Superior temporal gyrus (tissue), 1 donor: ENCODE measurements around the gene NECAP2.
A peak's percentile ranks its signal among the peaks of the same experiment; 100 is the strongest.
"Not testable (repeated sequence)": the region's sequence is repeated elsewhere in the genome, so short reads cannot be mapped to it uniquely, and the experiment has no call there.

Experiments
- DNase-seq: peaks from one replicate; pipeline ENCODE4 v3.0.0-alpha.2; 2016; ENCODE audit errors: extremely low spot score

The NECAP2 gene

DNA sequence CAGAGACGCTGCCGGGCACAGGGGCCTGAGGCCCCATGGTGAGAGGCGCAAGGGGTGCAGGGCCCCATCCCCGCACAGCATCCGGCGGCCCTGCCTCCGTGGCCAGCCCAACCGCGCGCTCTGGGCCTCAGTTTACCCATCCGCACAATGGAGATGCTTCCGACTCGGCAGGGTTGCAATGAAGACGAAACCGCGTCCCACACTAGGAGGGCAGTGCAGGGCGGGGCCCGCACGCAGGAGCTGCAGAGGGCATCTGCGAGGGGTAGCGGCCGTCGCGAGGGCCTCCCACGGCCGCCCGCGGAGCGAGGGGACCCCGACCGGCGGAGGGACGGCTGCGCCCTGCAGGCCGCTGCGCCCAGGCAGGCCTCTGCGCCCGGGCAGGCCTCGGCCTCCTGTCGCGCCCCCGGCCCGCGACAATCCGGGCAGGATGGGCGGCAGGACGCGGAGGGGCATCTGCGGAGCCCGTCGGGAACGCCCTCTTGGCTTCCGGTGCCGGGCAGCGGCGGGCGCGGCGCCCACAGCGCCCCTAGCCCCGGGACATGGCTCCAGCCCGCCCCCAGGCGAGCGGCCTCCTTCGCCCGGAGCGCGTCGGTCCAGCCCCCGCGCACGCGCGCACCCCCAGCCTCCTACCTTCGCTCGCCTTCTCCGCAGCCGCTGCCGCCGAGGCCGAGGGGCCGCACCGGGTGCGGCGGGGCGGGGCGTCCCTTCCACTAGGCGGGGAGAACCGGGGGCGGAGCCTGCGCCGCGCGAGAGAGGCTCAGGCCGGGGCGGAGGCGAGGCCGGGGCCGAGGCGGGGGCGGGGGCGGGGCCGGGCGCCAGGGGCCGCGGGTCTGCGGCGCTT, 58.3 kb downstream of the NECAP2 start:
- peak; percentile 76 for DNase-seq

DNA sequence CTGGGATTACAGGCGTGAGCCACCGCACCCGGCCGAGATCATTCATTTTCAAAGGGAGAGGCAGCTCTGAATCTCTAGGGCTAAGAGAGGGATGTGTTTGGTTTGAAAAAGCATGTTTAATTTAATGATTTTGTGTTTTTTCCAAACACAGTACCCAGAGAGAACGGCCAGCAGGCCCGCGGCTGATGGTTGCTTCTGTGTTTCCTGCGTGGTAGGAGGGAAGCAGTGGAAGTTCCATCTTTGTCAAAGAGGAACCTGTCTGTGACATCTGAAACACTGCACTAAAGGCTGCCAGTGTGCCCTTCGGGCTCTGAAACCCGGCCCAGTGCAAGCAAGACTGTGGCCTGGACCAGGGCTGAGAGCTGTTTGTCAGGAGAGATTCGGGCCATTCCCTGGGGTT, 59.9 kb downstream of the NECAP2 start:
- DNase-seq, result not testable (repeated sequence)

GRCh38 chr1:16500975-16501374, 60.5 kb downstream of the NECAP2 start:
- DNase-seq, result not testable (repeated sequence)

- not testable (repeated sequence) for DNase-seq
Measured at GRCh38 chr1:16501446-16501845, 60.9 kb downstream of the NECAP2 start.

- DNase-seq, result no peak
Measured at GRCh38 chr1:16503494-16503893, 63.0 kb downstream of the NECAP2 start.

GRCh38 chr1:16505870-16506269, 65.3 kb downstream of the NECAP2 start:
- not testable (repeated sequence) for DNase-seq

DNA sequence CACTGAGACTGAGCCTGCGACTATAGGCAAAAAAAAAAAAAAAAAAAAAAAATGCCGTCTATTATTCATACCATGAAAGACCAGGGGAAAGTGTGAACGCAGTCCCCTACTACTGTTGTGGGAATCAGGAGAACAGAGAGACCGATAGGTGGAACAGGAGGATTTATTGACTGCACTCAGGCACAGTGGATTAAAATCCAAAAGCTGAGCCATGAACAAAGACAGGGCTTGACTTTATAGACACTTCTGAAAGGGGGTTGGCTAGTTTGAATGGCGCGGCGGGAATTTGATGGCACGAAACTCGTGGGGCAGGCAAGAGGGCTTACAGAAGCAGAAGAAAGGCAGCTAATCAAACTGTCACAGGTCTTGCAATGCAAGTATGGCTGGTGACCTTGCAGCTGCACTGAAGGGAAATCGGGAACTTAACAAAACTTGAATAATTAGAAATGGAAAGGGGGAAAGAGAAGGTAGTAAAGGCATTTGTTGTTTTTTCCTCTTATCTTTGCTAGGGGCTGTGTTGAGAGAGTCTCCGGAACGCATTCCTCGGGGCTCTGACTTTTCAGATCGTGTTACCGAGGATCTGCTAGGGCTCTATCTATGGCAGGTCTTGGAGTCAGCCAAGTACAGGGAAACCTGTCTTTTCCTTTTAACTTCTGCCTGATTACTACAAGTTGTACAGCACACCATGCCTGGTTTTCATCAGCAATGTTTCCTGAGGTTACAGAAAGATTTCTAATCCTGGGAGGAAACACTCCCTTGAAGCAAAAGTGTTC, 66.0 kb downstream of the NECAP2 start:
- DNase-seq, result not testable (repeated sequence)

GRCh38 chr1:16508861-16509445, 68.4 kb downstream of the NECAP2 start:
- not testable (repeated sequence) for DNase-seq
